Keratinocyte (primary cell): ENCODE data around the gene RAPGEF1.

ENCODE experiments used
- CTCF ChIP-seq, 3 experiments: IDR thresholded peaks in 1 of 3; conservative IDR thresholded peaks in 1 of 3; optimal IDR thresholded peaks in 1 of 3; 2 replicates in 2 of 3; 3 replicates in 1 of 3; pipeline versions ENCODE3 to v1.5.1; 2011; ENCODE audit warnings: low read length in 3 of 3, mild to moderate bottlenecking in 3 of 3, moderate library complexity in 2 of 3, control low read depth in 1 of 3, inconsistent platforms in 1 of 3; ENCODE audit not compliant: insufficient read depth in 2 of 3; ENCODE audit errors: extremely low read depth in 1 of 3
- EZH2 ChIP-seq: IDR thresholded peaks from one replicate; pipeline ENCODE4 v1.6.1; 2012; ENCODE audit warnings: inconsistent platforms, mild to moderate bottlenecking, low read length, moderate library complexity

- TF ChIP-seq CTCF (optimal IDR thresholded peaks at IDR 0.05 in 1 of 3, IDR thresholded peaks at IDR 0.05 in 1 of 3, conservative IDR thresholded peaks at IDR 0.05 in 1 of 3; ENCODE audit: extremely low read depth in 1 of 3, insufficient read depth in 2 of 3, low read length in 3 of 3) (no peak), EZH2 (no peak)
Observed at GRCh38 chr9:131625790-131626670, 113.8 kb downstream of the RAPGEF1 start.
